Activated naive CD8-positive, alpha-beta T cell treated with anti-CD3 and anti-CD28 coated beads, Interleukin-2, amount 50 U/mL, for 16 hours (primary cell): ENCODE data around the gene AHNAK2.

Experiments
- DNase-seq: peaks from one replicate; pipeline ENCODE4 v3.0.0-alpha.2; 2020; ENCODE audit warnings: low read depth, low spot score

AHNAK2 gene

DNA sequence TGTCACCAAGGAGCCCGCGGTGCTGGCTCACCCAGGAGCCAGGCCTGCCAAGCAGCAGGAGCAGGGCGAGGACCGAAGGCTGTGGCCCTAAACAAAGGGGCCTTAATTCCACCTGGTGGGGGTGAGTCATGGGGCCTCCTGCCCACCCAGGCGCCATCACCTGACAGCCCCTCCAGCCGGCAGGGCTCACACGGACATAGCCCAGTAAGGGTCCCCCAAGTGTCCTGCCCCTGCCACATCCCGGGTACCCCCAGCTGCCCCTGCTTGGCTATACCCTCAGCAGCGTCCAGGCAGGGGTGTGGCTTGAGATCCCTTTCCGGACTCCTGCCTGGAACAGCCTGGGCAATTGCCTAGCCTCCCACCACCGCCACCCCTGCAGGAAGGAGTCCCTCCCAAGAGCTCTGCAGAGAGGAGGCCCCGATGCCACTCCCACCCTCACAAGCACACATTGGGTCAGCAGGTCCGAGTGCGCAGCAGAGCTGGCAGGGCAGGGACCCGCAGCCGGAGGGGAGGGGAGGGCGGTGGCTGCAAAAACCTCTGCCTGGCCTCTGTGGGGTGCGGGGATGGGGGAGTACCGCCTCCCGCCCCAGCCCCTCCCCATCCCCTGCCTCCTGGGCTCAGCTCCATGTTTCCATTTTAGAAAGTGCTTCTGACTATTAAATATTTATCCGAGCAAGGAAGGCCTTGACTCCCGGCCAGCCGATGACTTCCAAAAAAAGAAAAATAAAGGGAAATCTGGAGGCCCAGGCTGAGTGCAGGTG is 4.6 kb downstream of the AHNAK2 start:
- DNase-seq = no peak

DNA sequence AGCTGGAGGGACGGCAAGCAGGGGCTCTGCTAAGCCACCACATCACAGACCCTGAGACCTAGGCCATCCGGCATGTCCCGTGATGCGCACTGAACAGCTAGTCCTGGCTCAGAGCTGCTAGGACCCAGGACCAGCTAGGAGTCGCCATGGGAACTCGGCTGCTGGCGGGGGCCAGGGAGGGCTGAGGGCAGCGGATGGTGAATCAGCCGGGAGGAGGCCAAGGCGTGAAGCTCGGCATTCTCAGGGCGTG is 5.1 kb downstream of the AHNAK2 start:
- no peak for DNase-seq

DNA sequence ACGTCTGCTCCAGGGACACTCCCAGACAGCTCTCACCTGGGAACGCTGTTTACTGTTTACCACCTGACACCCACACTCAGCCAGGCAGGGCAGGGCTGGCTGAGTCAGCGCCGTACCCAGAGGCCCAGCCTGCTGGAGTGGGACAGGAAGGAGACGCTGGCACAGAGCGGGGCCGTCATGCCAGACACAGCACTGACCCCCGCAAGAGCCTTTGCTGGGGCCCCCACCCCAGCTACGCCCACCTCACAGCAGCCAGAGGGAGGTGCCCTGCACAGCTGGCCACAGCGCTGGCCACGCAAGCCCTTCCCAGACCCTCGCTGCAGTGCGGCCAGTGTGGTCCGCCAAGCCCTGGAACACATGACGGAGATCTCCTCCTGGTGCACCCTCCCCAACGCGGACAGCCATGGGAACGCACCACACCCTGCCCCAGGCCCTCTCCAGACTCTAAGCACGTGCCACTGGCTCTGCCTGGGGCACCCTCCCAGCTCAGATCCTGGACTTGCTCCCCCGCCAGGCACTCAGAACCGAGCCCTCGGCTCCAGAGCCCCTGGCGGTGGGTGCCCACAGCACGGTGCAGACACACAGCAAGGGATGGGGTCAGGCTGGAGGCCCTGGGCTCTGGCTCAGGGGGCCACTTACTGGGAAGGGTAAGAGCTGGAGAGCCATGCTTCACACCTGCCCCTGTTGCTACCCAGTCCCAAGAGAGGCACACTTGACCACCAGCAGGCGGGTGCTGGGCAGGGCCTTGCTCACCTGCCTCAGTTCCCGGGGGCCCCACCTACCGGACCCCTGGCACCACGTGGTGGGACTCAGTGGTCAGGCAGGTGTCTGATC is 5.7 kb downstream of the AHNAK2 start:
- no peak for DNase-seq

DNA sequence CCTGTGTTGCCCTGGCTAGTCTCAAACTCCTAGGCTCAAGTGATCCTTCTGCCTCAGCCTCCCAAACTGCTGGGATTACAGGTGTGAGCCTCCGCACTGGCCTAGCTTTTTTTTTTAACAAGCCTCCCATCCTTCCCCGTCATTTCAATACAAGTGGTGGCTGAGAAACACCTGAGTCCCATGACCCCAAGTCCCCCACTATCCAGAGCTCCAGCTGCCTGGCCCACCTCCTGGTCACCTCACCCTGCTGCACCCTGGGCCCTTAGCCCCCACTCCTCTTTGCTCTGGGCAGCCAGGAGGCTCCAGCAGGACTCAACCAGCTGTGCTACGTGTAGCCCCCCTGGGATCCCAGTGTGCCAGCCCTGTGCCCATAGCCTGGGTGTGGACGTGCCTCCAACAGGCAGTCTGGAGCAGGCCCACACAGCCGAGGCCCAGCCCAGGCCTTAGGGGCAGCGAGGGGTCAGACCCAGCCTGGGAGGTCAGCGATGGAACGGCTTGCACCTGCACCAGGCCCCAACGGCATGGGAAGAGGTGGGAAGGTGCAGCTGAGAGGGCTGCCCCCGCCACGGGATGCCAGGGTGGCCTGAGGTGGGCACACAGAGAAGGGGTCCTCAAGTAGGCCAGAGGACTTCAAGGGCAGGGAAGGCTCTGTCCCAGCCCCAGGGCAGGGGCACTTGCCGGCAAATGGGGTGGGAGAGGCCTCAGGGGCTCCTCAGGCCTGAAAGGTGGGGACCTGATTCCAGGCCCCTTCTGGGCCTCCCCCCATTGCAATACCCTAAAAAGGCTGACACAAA is 6.5 kb downstream of the AHNAK2 start:
- no peak for DNase-seq

DNA sequence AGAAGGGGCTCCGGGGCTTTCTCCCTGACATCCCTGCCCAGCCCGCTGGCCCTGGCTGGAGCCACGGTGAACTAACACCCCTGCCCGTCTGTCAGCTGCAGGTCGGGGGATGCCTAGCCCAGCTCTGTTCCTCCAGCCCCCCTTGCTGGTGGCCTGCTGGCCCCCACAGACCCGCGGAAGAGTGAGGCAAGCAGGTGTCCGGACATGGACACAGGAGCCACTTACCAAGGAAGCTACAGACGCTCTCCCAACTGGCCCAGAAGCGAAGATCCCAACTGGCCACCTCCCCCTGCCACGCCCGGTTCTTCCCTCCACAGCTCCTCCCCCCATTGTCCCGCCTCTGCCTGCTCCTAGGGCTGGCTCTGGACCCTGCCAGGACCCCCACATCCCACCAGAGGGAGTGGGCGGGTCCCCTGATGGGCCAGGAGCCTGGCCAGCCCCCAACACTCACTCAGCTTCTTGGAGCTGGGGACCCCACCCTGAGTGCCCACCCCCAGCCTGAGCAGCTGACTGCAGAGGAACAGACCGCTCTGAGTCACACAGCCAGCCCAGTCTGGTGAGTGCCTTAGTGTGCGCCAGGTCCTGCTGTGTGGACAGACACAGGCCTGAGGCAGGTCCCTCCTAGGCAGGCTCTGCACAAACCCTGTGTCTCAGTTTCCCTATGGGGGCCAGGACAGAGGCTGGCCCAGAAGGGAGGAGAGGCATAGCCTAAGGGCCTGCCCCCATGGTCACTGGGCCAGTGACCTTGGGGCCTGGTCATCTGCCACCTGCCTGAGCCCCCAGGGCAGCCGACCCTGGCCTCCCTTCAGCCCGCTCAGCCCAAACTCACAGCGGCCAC is 7.7 kb downstream of the AHNAK2 start:
- no peak for DNase-seq

DNA sequence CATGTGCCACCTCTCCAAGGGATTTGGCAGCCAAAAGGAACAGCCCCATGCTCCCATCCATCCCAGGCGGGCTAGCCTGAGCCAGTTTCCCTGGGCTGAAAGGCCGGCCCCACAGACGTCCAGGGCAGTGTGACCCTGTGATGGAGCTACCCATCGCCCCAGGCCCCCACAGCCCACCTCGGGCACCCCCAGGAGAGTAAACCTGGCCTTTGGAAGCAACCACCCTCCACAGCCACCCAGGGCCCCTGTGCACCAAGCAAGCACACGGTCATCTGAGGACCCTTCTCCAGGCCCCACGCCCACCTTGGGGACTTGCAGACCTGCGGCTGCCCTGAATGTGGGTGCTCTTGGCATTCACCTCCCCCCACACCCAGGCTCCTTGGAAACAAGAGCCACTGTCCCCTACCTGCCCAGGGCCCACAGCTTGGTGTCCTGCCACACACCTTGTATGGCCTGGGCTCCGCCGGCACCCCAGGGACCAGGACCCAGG is 8.4 kb downstream of the AHNAK2 start:
- DNase-seq = no peak

DNA sequence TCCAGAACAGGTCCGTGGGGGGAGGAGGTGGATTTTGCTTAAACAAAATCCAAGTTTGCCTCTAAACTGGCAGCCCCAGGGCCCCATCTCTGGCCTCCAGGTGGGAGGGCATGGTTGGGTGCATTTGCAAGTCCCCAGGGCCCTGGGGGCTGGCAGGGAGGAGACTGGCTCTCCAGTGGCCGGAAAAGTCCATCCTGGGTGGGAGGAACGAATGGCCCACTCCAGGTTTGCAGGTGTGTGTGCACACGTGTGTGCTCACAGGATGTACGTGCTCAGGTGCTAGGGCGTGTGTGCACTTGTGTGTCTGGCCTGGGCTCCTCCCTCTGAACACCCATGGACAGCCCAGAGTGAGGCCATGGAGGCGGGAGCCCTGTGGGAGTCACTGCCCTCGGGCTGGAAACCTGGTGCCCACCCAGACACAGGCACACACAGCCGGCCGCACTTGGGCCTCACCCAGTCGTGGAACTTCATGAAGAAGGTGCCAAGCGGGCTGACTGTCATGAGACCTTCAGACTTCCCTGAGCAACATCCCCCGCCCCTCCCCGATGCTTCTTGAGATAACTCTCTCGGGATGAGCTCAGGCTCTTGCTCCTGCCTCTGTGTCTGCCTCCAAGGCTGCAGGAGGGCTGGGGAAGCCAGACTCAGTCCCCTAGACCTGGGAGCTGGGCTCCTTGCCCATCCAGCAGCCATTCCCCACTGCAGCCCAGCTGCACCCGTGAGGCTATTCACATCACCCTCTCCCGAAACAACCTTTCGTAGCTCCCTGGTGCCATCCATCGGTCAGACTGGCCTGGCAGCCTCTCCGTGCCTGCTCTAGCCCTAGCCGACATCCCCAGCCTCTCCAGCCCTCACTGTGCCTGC is 9.4 kb downstream of the AHNAK2 start:
- DNase-seq = no peak

DNA sequence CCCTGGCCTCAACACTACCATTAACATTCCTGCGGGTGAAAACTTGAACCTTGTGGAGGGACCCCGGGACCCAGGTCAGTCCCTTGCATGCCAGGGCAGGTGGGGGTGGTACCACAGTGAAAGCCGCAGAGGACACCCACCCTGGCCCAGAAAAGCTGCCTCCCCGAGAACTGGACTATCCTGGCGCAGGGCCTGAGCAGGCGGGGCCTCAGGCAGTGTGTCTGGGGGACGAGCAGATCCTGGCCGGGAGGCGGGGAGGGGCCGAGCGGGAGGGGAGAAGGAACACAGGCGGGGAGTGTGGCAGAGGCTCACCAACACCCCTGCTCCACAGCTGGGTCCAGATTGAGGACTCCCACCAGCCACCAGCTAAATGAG is 10.0 kb downstream of the AHNAK2 start:
- DNase-seq = no peak

DNA sequence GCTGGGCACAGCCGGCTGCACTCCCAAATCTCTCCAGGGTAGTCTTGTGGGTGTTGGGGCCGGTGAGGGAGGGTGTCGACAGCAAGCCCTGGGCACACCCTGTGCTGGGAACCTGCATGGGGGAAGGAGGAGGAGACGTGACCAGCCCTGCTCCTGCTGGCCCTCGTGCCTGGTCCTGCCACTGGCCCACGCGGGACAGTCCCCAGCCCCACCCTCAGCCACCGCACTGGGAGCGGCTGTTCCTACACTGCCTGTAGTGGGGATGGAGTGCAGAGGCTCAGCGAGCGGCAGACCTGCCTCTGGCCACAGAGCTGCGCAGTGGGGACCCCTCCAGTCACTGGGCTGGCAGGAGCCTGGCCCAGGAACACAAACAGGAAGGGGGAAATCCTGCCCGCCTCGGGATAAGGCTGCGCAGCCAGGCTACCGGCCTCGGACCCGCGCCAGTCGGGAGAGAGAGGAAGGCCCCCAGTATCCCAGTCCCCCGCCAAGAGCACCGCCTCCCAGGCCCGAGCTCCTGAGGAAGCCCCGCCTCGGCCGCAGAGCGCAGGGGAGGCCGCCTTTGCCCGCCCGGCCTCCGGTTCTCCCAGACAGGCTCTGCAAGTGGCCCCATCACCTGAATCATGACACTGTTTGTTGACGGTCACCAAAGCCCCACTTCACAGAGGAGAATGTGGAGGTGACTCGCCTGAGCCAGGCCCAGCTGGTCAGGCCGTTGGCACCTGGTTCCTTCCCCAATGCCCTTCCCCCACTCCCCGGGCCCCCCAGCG is 10.6 kb downstream of the AHNAK2 start:
- DNase-seq = no peak

DNA sequence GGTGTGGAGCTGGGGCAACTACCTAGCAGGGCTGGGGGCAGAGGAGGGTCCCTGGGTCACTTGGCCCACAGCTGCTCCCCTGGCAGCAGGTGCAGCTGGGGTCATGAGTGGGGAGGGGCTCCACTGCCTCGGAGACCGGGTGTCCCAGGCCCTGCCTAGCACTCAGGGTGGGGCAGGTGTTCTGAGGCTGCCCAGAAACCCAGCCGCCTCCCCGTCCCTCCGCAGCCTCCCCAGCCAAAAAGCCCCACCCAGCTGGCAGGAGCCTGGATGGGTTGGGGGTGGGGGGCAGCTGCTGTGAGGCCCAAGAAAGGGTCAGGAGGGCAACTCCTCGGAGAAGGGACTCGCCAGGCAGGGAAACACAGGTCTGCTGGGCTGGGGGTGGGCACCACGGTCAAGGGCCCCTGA is 11.2 kb downstream of the AHNAK2 start:
- DNase-seq = no peak

DNA sequence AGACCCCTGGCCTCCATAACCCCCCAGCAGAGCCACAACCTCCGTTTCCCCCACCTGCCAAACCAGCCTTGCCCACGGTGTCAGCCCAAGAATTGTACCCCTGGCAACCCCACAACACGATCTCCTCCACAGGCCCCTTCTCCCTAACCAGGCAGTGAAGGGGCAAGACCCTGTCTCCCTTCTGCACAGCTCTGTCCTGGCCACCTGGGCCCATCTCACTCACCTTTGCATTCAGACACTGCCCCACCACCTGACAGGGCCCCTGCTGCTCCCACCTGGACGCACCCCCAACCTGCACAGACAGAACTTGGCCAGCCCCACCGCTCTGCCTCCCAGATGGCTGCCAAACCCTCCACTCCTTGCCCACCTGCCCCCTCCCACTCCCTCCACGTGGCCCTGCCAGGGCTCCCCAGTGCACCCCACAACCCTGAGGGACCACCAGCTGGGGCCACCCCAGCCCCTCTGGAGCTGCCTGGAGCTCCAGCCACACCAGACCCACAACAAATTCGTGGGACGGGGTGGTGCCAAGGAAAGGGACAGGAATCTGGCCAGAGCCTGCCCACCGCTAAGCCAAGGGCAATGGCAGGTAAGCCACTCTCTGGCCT is 11.8 kb downstream of the AHNAK2 start:
- no peak for DNase-seq

DNA sequence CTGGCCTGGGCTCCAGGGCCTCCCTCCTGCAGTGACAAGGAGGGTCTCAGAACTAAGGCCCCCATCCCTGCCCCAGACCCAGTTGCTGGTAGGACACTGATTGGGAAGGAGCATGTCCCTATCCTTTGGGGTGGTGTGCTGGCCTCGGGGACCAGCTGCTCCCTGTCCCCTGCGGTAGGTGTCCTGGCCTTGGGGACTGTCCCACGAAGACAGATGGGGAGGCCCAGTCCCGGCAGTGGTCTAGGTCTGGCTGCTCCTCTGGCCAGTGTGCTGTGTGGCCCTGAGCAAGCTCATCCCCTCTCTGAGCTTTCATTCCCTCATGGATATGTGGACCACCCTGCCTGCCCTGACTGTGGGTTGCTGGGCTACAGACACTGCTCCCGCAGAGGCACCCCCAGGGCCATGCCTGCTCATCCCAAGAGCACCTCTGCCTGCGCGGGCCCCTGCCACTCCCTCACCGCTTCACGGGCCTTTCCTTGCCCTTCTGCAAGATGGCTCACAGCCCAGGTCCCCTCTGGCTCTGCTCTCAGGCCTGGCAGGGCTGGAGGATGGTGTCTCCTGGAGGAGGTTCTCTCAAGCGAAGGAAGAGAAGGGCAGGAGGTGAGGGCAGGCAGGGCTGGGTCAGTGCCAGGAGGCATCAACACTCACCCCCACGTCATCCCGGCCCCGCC is 12.5 kb downstream of the AHNAK2 start:
- no peak for DNase-seq

DNA sequence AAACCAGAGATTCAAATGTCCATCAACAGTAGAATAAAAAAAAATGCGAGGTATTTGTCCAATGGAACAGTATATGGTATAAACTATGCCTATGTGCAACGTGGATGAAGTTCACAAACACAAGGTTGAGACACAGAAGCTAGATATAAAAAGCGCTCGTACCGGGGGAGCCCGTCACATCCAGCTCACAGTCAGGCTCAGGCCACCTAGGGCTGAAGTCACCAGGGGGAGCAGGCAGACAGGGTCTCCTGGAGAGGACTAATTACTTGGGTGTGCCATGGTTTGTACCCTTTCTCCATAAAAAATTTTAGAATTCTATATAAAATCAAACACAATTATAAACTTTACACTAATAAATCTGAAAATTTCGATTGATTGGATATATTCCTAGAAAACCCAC is 13.6 kb downstream of the AHNAK2 start:
- no peak for DNase-seq

DNA sequence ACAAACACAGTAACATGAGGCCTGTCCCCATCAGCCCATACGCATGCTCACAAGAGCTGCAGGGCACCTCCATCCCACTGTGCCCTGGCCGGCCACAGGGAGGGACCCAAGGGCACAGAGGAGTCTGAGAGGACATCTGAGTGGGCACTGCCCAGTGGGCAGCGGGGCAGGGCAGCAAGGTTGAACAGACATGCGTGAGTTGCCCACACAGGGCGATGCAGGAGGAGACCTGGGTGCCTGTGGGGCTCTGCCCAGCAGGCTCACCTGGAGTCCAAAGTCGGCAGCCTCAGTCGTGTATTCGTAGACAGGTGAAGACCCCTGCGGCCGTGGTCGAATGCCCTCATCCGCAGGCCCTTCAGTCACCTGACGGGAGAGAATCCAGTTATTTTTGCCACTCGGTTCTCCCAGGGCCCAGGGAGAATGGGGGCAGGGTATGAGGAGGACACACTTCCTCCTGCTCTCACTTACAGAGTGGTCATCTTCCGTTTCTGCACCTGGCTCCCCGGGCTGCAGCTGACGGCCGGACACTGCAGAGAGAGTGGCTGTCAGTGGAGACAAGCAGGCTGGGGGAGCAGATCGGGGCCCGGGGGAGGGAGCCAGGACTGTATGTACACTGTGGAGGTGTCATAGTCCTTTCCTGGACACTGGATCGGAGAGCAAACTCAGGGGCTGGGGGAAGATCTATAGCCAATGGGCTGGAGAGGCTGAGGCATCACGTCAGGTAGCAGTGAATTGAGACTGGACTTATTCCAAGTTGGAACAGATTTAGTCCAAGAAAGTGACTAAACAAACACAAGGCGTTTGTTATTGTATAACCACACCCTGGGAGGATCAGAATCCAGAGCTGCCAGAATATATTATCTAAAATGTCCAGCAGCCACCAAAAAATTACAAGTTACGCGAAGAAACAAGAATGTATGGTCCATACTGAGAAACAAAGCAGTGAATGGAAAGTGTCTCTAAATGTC is 20.7 kb downstream of the AHNAK2 start:
- no peak for DNase-seq

DNA sequence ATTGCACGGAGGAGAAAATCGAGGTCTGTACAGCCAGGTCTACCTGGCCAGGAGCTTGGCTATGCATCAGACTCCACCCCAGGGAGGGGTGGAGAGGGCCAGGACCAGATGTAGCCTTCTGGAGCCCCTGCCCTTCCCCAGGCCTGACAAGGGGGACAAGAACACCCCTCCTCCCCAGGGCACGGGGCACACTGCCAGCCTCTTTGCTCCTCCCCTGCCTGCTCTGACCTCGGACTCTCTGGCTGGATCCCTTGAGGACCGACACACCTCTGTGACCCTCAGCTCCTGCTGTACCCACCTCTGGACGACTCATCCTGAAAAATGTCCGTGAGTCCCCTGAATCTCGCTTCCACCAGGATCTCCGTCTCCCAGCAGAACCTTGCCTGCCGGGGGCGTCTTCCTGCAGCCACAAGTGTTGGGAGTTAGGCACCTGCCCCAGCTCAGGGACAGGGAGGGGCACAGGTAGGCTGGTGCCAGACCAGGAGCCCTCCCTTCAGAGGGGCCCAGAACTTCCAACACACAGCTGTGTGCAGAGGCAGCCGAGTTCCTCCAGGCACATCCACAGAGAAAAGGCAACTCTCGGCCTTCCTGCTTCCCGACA is 21.8 kb downstream of the AHNAK2 start:
- DNase-seq = no peak

DNA sequence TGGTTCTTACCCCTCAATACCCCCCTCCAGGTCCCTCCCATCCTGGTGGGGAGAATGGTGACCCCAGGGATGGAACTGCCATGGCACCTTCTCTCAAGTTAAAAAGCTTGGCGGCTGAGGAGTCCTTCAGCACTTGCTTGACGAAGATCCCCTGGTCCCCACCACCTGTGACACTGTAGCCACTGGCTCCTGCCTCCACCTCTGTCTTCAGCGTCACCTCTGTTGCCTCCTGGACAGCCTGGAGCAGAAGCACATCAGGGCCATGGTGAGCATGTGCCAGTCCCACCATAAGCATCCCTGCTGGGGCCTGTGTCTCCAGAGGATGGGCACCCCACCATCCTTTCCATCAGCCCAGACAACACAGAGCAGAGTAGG is 22.8 kb downstream of the AHNAK2 start:
- DNase-seq = no peak

DNA sequence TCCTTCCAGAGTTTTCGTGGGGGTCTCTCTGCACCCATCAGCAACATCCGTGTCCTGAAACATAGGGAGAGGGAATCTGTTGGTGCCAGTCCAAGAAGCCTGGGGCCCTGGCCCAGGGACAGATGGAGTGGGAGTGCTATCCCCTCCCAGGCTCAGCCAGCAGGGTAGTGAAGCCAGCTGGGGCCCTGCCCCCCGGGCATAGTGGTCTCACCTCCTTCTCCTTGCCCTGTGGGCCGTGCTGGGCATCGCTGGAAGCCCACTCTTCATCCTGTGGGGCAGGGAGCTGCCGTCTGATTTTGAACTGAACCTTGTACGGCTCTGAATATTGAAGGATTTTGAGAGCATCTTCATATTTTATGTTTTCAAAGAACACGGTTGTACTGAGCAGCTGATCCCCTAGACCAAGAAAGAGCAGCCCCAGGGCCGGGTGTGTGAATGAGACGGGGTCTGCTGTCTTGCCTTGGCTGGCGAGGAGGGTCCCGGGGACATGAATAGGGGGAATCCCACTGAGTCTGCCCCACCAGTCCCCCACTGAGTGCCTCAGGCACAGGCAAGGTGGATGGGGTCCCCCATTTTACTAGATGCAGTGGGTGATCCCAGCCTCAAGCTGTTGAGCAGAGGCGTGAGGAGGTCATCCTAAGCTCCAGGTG is 23.3 kb downstream of the AHNAK2 start:
- DNase-seq = no peak
